Liver (tissue), 9 donors: ENCODE data around the gene PRMT6. TPM values are rescaled to one million over a fixed set of nuclear protein-coding genes. Genes with fewer than 3 reads are reported as not detected.

Experiments used
- DNase-seq: peaks from one replicate; pipeline ENCODE4 v3.0.0-alpha.2; 2017; ENCODE audit warnings: low spot score
- H3K27ac ChIP-seq, 2 donors: one replicate each; pipeline ENCODE4 v1.7.0; 2013; ENCODE audit warnings: inconsistent platforms in 2 of 2, low read length in 2 of 2, control low read depth in 1 of 2, low read depth in 1 of 2, mild to moderate bottlenecking in 1 of 2
- H3K27me3 ChIP-seq, 4 donors: one replicate each; pipeline versions ENCODE4 v1.6.1 to v1.7.0; 2013; ENCODE audit warnings: low read length in 3 of 4, inconsistent platforms in 1 of 4, mild to moderate bottlenecking in 1 of 4, moderate library complexity in 1 of 4; ENCODE audit not compliant: control insufficient read depth in 4 of 4, insufficient read depth in 4 of 4
- H3K36me3 ChIP-seq, 4 donors: one replicate each; pipeline versions ENCODE4 v1.6.1 to v1.7.0; 2013; ENCODE audit warnings: low read length in 3 of 4, mild to moderate bottlenecking in 3 of 4, low read depth in 1 of 4, moderate library complexity in 1 of 4; ENCODE audit not compliant: control insufficient read depth in 4 of 4, insufficient read depth in 3 of 4
- H3K4me1 ChIP-seq, 4 donors: one replicate each; pipeline versions ENCODE4 v1.6.1 to v1.7.0; 2013; ENCODE audit warnings: low read length in 3 of 4, mild to moderate bottlenecking in 3 of 4, moderate library complexity in 1 of 4; ENCODE audit not compliant: control insufficient read depth in 4 of 4, insufficient read depth in 4 of 4
- H3K4me3 ChIP-seq, 3 donors: one replicate each; pipeline versions ENCODE4 v1.6.1 to v1.7.0; 2013; ENCODE audit warnings: low read length in 3 of 3, control low read depth in 1 of 3, low read depth in 1 of 3, mild to moderate bottlenecking in 1 of 3
- H3K9ac ChIP-seq, 2 donors: one replicate each; pipeline ENCODE4 v1.7.0; 2013; ENCODE audit warnings: low read length in 2 of 2, mild to moderate bottlenecking in 2 of 2, moderate library complexity in 2 of 2, control low read depth in 1 of 2, low read depth in 1 of 2
- H3K9me3 ChIP-seq, 4 donors: one replicate each; pipeline versions ENCODE4 v1.6.1 to v1.7.0; 2013; ENCODE audit warnings: low read length in 3 of 4; ENCODE audit not compliant: control insufficient read depth in 4 of 4
- CTCF ChIP-seq: fragments of 150-350 bp; IDR thresholded peaks from 2 replicates; pipeline ENCODE4 v1.5.1; 2017; ENCODE audit warnings: improper control_type of control experiment, low read depth, low read length; ENCODE audit not compliant: missing input control
- FOXA1 ChIP-seq: IDR thresholded peaks from 2 replicates; pipeline ENCODE4 v1.6.1; 2016; ENCODE audit warnings: antibody characterized with exemption
- FOXA2 ChIP-seq: IDR thresholded peaks from 2 replicates; pipeline ENCODE4 v1.6.1; 2016; ENCODE audit warnings: antibody characterized with exemption
- GABPA ChIP-seq, 2 donors: IDR thresholded peaks in 1 of 2; conservative IDR thresholded peaks in 1 of 2; 2 replicates each; pipeline ENCODE4 v1.6.1; 2016; ENCODE audit warnings: antibody characterized with exemption in 2 of 2, mild to moderate bottlenecking in 1 of 2, moderate library complexity in 1 of 2
- HNF4A ChIP-seq, 2 donors: conservative IDR thresholded peaks; 2 replicates each; pipeline ENCODE4 v1.6.1; 2016; ENCODE audit warnings: antibody characterized with exemption in 2 of 2, mild to moderate bottlenecking in 2 of 2
- HNF4G ChIP-seq: IDR thresholded peaks from 2 replicates; pipeline ENCODE4 v1.6.1; 2016; ENCODE audit warnings: antibody characterized with exemption
- JUND ChIP-seq, 2 donors: IDR thresholded peaks; 2 replicates each; pipeline ENCODE4 v1.6.1; 2016; ENCODE audit warnings: antibody characterized with exemption in 2 of 2
- NR2F2 ChIP-seq: IDR thresholded peaks from 2 replicates; pipeline ENCODE4 v1.6.1; 2016; ENCODE audit warnings: antibody characterized with exemption
- RAD21 ChIP-seq, 2 donors: IDR thresholded peaks; 2 replicates each; pipeline ENCODE4 v1.6.1; 2016; ENCODE audit warnings: antibody characterized with exemption in 2 of 2, mild to moderate bottlenecking in 2 of 2
- RXRA ChIP-seq, 2 donors: IDR thresholded peaks; 2 replicates each; pipeline ENCODE4 v1.6.1; 2017 to 2018; ENCODE audit warnings: antibody characterized with exemption in 2 of 2, mild to moderate bottlenecking in 1 of 2
- SP1 ChIP-seq: IDR thresholded peaks from 2 replicates; pipeline ENCODE4 v1.6.1; 2018; ENCODE audit warnings: antibody characterized with exemption, mild to moderate bottlenecking
- TAF1 ChIP-seq: conservative IDR thresholded peaks from 2 replicates; pipeline ENCODE4 v1.6.1; 2016; ENCODE audit warnings: antibody characterized with exemption, mild to moderate bottlenecking
- YY1 ChIP-seq: IDR thresholded peaks from 2 replicates; pipeline ENCODE4 v1.6.1; 2016; ENCODE audit warnings: antibody characterized with exemption, mild to moderate bottlenecking
- WGBS: extraction: QIAGEN DNeasy Blood & Tissue Kit; methylation state at CpG from one replicate; pipeline ENCODE4 v1.1.7; 2013; 5-methylcytosine and 5-hydroxymethylcytosine counted together
- polyA plus RNA-seq, 2 donors: library from polyadenylated mRNA; stranded (reverse) in 1 of 2; unstranded in 1 of 2; fragments of 200-250 nt in 1 of 2; fragments of >200 nt in 1 of 2; fragmentation: Nextera tagmentation in 1 of 2; extraction: Ambion mirVana in 1 of 2; gene quantifications; one replicate each; pipeline versions ENCODE4 v1.2.1 to v1.2.3, GENCODE V29; 2013 to 2015
- total RNA-seq, 2 donors: library from RNA; depleted of rRNA; stranded (reverse); fragments of >200 nt; gene quantifications; one replicate each; pipeline ENCODE4 v1.2.3, GENCODE V29; 2014
- TF ChIP-seq, protein P1 (sequence below): IDR thresholded peaks from 2 replicates; pipeline ENCODE4 v1.6.1; 2016; ENCODE audit warnings: antibody characterized with exemption
- TF ChIP-seq, protein P2 (sequence below): IDR thresholded peaks from 2 replicates; pipeline ENCODE4 v1.6.1; 2016; ENCODE audit warnings: antibody characterized with exemption
- TF ChIP-seq, protein P3 (sequence below): IDR thresholded peaks from 2 replicates; pipeline ENCODE4 v1.6.1; 2016; ENCODE audit warnings: antibody characterized with exemption, mild to moderate bottlenecking
- TF ChIP-seq, protein P4 (sequence below): IDR thresholded peaks from 2 replicates; pipeline ENCODE4 v1.6.1; 2016; ENCODE audit warnings: antibody characterized with exemption
- donor health status: healthy.
- donor health status: healthy.
- donor health status: healthy.
- donor health status: healthy.
- donor health status: healthy.

The PRMT6 gene
- total and polyA plus RNA-seq, 4 donors = 8.5 to 15.2 (median 14.4) TPM

- Histone ChIP-seq H3K27me3 (no peaks in the 10 kb centered on the region), H3K9me3 (no peaks in the 10 kb centered on the region), H3K36me3 (no peaks in the 10 kb centered on the region), H3K9ac (no peak overlapping the region), H3K4me1 (no peaks in the 10 kb centered on the region), H3K4me3 (no peak overlapping the region), H3K27ac (no peak overlapping the region)
- TF ChIP-seq YY1 = no peak
- no peak for TF ChIP-seq SP1
- TF ChIP-seq HNF4A (conservative IDR thresholded peaks at IDR 0.05) = no peak
- no peak for TF ChIP-seq FOXA1
- TF ChIP-seq, protein P1, sequence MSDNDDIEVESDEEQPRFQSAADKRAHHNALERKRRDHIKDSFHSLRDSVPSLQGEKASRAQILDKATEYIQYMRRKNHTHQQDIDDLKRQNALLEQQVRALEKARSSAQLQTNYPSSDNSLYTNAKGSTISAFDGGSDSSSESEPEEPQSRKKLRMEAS = no peak
- no peak for TF ChIP-seq NR2F2
- no peak for TF ChIP-seq RXRA (IDR thresholded peaks at IDR 0.05)
- no peak for TF ChIP-seq CTCF
- TF ChIP-seq, protein P2, sequence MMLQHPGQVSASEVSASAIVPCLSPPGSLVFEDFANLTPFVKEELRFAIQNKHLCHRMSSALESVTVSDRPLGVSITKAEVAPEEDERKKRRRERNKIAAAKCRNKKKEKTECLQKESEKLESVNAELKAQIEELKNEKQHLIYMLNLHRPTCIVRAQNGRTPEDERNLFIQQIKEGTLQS = no peak
- TF ChIP-seq FOXA2 = no peak
- TF ChIP-seq RAD21 (IDR thresholded peaks at IDR 0.05) = no peak
- no peak for TF ChIP-seq HNF4G
- no peak for TF ChIP-seq TAF1
- TF ChIP-seq, protein P3, sequence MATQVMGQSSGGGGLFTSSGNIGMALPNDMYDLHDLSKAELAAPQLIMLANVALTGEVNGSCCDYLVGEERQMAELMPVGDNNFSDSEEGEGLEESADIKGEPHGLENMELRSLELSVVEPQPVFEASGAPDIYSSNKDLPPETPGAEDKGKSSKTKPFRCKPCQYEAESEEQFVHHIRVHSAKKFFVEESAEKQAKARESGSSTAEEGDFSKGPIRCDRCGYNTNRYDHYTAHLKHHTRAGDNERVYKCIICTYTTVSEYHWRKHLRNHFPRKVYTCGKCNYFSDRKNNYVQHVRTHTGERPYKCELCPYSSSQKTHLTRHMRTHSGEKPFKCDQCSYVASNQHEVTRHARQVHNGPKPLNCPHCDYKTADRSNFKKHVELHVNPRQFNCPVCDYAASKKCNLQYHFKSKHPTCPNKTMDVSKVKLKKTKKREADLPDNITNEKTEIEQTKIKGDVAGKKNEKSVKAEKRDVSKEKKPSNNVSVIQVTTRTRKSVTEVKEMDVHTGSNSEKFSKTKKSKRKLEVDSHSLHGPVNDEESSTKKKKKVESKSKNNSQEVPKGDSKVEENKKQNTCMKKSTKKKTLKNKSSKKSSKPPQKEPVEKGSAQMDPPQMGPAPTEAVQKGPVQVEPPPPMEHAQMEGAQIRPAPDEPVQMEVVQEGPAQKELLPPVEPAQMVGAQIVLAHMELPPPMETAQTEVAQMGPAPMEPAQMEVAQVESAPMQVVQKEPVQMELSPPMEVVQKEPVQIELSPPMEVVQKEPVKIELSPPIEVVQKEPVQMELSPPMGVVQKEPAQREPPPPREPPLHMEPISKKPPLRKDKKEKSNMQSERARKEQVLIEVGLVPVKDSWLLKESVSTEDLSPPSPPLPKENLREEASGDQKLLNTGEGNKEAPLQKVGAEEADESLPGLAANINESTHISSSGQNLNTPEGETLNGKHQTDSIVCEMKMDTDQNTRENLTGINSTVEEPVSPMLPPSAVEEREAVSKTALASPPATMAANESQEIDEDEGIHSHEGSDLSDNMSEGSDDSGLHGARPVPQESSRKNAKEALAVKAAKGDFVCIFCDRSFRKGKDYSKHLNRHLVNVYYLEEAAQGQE = no peak
- TF ChIP-seq JUND (IDR thresholded peaks at IDR 0.05) = no peak
- 85% methylated on average over 3 of the region's 3 CpGs for WGBS
- DNase-seq = no peak
Measured at GRCh38 chr1:107009281-107009680, 47.2 kb upstream of the PRMT6 start.

DNA sequence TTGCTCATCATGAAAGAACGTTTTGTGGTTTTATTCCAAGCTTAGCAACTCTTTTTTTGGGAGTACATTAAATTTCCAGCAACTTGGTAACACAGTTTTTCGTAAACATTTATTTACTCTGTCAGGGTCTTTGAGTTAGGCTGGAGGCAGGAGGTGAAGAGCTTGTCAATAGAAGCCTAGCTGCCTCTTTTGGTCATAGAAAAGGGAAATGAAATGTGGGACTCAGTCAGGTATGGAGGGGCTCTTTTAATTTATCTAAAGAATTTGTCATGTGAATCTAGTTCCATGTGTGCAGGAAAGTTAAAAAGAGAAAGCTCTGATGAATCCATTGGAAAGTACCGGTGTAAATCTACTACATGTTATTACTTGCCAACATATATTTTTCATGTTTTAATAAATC, 45.9 kb upstream of the PRMT6 start:
- Histone ChIP-seq H3K27ac (no peak overlapping the region), H3K9ac (no peak overlapping the region), H3K36me3 (no peaks in the 10 kb centered on the region), H3K4me3 (no peak overlapping the region), H3K9me3 (no peaks in the 10 kb centered on the region), H3K27me3 (no peaks in the 10 kb centered on the region), H3K4me1 (no peaks in the 10 kb centered on the region)
- TF ChIP-seq SP1 = no peak
- TF ChIP-seq, protein P3 = no peak
- no peak for TF ChIP-seq GABPA (IDR thresholded peaks at IDR 0.05 in 1 of 2, conservative IDR thresholded peaks at IDR 0.05 in 1 of 2)
- TF ChIP-seq, protein P1 = no peak
- TF ChIP-seq RXRA (IDR thresholded peaks at IDR 0.05) = no peak
- TF ChIP-seq, protein P4, sequence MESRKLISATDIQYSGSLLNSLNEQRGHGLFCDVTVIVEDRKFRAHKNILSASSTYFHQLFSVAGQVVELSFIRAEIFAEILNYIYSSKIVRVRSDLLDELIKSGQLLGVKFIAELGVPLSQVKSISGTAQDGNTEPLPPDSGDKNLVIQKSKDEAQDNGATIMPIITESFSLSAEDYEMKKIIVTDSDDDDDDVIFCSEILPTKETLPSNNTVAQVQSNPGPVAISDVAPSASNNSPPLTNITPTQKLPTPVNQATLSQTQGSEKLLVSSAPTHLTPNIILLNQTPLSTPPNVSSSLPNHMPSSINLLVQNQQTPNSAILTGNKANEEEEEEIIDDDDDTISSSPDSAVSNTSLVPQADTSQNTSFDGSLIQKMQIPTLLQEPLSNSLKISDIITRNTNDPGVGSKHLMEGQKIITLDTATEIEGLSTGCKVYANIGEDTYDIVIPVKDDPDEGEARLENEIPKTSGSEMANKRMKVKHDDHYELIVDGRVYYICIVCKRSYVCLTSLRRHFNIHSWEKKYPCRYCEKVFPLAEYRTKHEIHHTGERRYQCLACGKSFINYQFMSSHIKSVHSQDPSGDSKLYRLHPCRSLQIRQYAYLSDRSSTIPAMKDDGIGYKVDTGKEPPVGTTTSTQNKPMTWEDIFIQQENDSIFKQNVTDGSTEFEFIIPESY = no peak
- no peak for TF ChIP-seq YY1
- TF ChIP-seq NR2F2 = no peak
- no peak for TF ChIP-seq FOXA1
- no peak for TF ChIP-seq RAD21 (IDR thresholded peaks at IDR 0.05)
- TF ChIP-seq TAF1 = no peak
- TF ChIP-seq JUND (IDR thresholded peaks at IDR 0.05) = no peak
- TF ChIP-seq FOXA2 = no peak
- TF ChIP-seq HNF4G = no peak
- 59% methylated on average over 3 of the region's 3 CpGs for WGBS
- DNase-seq = no peak
